Measurements from ENCODE around the gene MYH4.

Gene MYH4

DNA sequence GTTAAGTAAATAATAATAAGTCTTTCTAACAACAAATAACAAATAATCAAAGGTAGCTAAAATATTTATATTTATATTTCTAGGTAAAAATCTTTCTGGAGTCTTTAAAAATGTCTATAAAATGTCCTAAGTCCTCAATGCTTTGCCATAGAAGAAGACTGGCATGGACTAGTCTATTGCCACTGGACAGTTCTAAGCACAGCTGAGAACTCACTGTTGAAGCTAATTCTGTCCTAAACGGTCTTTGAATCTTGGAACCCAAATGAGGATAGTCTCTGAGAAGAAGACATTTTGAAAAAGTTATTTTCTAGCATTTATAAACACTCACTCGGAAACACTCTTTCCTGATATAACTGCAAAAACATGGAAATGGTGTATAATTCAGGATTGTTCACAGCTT lies 48.1 kb downstream of the MYH4 start:
- no peak for DNase-seq (ENCODE audit: low spot score)

- DNase-seq (ENCODE audit: low spot score) = no peak
These were observed 48.5 kb downstream of the MYH4 start for GRCh38 chr17:10420811-10421210.

DNA sequence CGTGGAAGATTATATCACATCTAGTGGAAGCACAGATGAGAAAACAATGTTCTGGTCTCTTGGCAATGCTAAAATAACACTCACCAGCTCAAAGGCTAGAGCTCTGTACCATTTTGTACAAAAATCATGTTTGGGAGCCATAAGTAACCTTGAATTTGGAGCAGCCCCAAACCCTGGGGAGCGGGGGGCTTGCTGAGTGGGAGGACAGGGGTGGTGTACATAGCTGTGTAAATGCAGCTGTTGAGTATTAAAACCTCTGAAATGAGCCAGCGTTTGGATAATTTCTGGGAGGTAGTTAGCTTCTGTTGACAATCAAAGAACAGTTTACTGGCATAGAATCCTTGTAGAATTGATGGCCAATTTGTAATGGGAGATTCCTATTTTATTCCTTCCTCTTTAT lies 51.9 kb downstream of the MYH4 start:
- no peak for DNase-seq (ENCODE audit: low spot score)

DNA sequence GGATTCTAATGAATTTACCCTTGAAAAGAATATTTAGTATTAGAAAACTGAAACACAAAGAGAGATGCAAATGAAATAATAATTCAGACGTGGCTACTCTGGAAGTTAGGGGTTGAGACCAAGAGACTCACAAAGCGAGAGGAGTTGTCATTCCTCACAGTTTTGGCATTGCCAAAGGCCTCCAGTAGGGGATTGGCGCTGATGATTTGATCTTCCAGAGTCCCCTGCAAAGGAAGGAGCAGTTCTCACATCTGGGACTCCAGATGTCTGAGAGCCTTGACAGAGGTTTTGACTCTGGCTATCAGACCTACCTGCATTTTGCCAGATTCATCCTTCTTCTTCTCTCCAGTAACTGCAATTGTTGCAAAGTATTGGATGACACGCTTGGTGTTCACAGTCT lies 54.2 kb downstream of the MYH4 start:
- DNase-seq (ENCODE audit: low spot score) = no peak

DNA sequence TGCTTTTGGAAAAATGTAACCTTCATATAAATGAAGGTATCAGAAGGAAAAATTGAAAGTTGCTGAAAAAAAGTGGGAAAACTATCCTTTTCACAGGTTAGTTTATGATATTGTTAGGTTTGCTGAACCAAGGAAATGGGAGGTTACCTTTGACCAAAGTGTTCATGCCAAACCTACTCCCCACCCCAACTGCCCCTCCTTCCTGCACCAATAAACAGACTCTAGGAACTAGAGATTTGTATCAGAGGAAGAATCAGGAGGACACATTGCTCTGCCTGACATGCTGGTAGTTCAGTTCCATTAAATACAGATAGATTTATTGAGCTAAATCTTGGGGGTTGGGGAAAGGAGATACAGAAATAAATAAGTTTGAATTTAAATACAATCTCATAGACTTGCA lies 65.8 kb downstream of the MYH4 start:
- DNase-seq (ENCODE audit: low spot score) = no peak

- DNase-seq (ENCODE audit: low spot score) = no peak
These were observed 71.0 kb downstream of the MYH4 start for GRCh38 chr17:10398352-10398751.

GRCh38 chr17:10396524-10397163 lies 72.7 kb downstream of the MYH4 start:
- no peak for DNase-seq (ENCODE audit: low spot score)

- no peak for DNase-seq (ENCODE audit: low spot score)
These were observed 75.0 kb downstream of the MYH4 start for GRCh38 chr17:10394201-10394887.
